Activated T-helper 17 cell treated with anti-CD3 and anti-CD28 coated beads, Interleukin-2, amount 50 U/mL, for 72 hours (primary cell): ENCODE results near the gene ZBTB46. TPM values are rescaled to one million over a fixed set of nuclear protein-coding genes. Genes with fewer than 3 reads are reported as not detected.
A peak's percentile ranks its signal among the peaks of the same experiment; 100 is the strongest.
"Not testable (repeated sequence)": the region's sequence is repeated elsewhere in the genome, so short reads cannot be mapped to it uniquely, and the experiment has no call there.

Source experiments
- ATAC-seq: fragments of 150-1000 bp; cut with Tn5 transposase; replicated peaks from 2 replicates; pipeline ENCODE4 v1.10.0; 2021; ENCODE audit warnings: mild to moderate bottlenecking, moderate library complexity
- H3K27ac Mint-ChIP-seq: one replicate; pipeline ENCODE4 v1.8.0; 2022; ENCODE audit warnings: mixed read lengths
- H3K27me3 Mint-ChIP-seq: one replicate; pipeline ENCODE4 v1.8.0; 2022; ENCODE audit warnings: mixed read lengths
- H3K36me3 Mint-ChIP-seq: one replicate; pipeline ENCODE4 v1.8.0; 2022; ENCODE audit warnings: low read depth, mild to moderate bottlenecking, mixed read lengths
- H3K4me1 Mint-ChIP-seq: one replicate; pipeline ENCODE4 v1.8.0; 2022; ENCODE audit warnings: mixed read lengths
- H3K4me3 Mint-ChIP-seq: one replicate; pipeline ENCODE4 v1.8.0; 2022; ENCODE audit warnings: mild to moderate bottlenecking, mixed read lengths
- H3K9me3 Mint-ChIP-seq: one replicate; pipeline ENCODE4 v1.8.0; 2022; ENCODE audit warnings: mixed read lengths
- total RNA-seq, 2 donors: library from RNA; stranded (reverse); gene quantifications; one replicate each; pipeline ENCODE4 v1.2.3, GENCODE V29; 2022

The ZBTB46 gene
- total RNA-seq, 2 donors from 2014 or later = 0.54 to 6.2 TPM

DNA sequence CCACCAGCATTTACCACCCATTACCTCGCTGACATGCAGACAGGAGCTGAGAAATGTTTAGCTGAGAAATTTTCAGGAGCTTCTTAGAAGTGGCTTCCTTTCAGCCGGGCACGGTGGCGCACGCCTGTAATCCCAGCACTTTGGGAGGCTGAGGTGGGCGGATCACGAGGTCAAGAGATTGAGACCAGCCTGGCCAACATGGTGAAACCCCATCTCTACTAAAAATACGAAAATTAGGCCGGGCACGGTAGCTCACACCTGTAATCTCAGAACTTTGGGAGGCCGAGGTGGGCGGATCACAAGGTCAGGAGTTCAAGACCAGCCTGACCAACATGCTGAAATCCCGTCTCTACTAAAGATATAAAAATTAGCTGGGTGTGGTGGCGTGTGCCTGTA lies 20.5 kb upstream of the ZBTB46 start:
- Mint-ChIP-seq H3K4me3 (peak overlapping the region; percentile 56), H3K27ac (peak overlapping the region; percentile 22)
- H3K9me3 Mint-ChIP-seq, H3K36me3 Mint-ChIP-seq, H3K4me1 Mint-ChIP-seq, H3K27me3 Mint-ChIP-seq: not testable (repeated sequence)
- ATAC-seq = peak; percentile 1

DNA sequence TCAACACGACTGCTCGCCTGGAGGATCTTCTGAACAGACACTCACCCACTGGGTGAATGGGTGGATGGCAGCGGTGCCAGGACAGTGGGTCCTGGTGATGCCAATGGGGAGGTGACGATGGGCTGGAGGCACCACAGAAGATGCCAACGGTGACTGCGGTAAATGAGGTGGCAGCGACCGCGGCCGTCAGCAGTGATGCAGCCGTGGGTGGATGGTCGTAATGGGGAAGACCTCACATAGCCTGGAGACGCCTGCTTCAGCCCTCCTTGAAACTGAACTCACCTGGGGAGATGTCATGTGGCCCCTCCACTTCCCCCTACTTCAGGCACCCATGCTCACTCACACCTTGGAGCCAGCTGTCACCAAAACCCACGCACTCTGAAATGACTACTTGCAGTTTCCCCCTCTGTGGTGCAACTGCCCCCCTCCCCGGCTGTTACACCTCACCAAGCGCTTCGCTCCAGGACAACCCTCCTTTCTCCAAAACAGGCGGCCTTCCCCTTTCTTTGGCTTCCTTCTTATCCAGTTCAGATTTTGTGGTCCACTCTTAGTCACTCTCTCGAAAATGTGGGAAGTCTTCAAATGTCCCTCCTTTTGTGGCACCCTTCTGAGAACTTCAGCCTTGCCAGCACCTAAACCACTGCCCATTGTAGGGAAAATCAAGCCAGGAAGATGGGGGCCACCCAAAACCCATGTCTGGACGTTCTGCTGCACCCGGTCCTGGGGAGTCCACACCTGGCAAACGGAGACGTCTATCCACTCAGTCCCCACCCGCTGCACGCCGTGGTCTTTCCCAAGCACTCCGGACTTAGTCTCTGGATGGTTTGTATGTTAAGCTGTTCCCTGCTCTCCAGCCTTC lies 19.9 kb upstream of the ZBTB46 start:
- Mint-ChIP-seq H3K27ac (peak overlapping the region; percentile 22), H3K4me1 (peaks cover 10% of the 10 kb centered on the region), H3K4me3 (peak overlapping the region; percentile 56)

DNA sequence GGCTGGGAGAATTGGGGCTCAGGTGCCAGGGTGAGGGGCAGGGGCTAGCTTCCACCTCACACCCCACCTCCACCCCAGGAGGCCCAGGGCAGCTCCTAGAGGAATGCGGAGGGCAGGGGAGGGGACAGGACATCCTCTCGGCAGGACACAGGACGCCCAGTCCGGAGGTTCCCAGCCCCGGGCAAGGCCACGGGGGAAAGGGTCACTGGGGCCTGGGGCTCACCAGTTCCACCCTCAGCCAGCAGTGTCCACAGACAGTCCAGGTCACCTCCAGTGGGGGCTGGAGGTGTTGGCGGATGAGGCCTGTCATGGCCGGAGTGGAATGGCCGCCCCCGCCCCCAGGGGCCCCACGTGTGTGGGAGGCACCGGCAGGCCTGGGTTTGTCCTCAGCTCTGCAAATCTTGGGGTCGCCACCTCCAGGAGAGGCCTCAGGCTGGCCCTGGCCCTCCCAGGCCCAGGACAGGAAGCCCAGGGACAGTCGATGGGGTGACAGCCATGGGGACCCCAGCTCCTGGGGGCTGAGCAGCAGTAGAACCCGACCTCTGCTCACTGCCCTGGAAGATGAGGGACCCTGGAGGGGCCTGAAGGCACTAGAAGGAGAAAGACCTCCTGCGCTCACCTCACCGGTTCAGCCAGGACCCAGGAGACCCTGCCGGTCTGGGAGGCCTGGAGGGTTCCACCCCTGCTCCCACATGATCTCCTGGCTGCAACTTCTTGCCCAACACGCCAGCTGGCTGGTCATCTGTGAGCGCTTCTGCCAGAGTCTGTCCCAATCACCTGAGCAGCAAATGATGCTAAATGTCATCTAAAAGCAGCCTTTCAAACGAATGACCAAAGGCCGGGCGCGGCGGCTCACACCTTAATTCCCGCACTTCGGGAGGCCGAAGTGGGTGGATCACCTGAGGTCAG lies 17.2 kb upstream of the ZBTB46 start:
- peaks cover 13% of the 10 kb centered on the region for H3K27me3 Mint-ChIP-seq
- ATAC-seq = no peak

More for the DNA sequence above, 19.9 kb upstream of the ZBTB46 start:
- ATAC-seq = peak; percentile 93
- Mint-ChIP-seq H3K36me3 (peaks cover 6% of the 10 kb centered on the region), H3K9me3 (no peaks in the 10 kb centered on the region), H3K27me3 (peaks cover 3% of the 10 kb centered on the region)

DNA sequence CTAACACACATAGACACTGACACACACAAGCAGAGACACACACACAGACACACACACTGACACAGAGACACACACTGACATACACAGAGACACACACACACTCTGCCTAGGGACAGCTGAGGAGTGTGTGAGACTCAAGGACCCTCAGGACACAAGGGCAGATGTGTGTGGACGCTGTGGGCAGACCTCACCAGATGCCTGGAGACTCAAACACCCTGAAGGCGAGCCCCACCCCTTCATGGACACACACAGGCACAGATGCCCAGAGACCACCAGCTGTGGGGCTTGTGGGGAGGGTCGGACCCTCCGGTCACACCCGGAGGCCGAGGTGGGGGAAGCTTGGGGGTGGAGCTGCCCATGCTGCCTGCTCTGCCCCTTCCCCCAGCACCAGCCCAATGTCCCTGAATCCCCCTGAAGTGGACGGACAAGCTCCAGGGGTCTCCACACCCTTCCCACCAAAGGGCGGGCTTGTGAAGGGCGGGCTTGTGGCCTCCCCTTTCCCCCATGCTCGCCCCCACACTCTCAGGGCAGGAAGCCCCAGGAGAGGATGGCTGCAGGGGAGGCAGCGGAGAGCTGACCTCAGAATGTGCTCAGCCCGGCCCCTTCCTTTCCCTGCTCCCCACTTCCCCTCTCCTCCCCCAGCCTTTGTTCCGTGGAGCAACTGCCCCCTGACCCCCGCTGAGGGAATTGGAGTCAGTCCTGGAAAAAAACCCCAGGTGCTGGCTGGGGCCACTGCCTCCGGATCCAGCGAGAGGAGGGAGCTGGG lies 16.4 kb upstream of the ZBTB46 start:
- ATAC-seq = no peak
- peaks cover 6% of the 10 kb centered on the region for H3K36me3 Mint-ChIP-seq
- H3K9me3 Mint-ChIP-seq = no peaks in the 10 kb centered on the region
- peaks cover 14% of the 10 kb centered on the region for H3K4me1 Mint-ChIP-seq
- H3K27ac Mint-ChIP-seq = no peak overlapping the region
- H3K27me3 Mint-ChIP-seq = peaks cover 16% of the 10 kb centered on the region
- no peak overlapping the region for H3K4me3 Mint-ChIP-seq

More for the DNA sequence above, 17.2 kb upstream of the ZBTB46 start:
- Mint-ChIP-seq H3K4me1 (peaks cover 14% of the 10 kb centered on the region), H3K36me3 (peaks cover 6% of the 10 kb centered on the region), H3K4me3 (no peak overlapping the region), H3K27ac (no peak overlapping the region), H3K9me3 (no peaks in the 10 kb centered on the region)

DNA sequence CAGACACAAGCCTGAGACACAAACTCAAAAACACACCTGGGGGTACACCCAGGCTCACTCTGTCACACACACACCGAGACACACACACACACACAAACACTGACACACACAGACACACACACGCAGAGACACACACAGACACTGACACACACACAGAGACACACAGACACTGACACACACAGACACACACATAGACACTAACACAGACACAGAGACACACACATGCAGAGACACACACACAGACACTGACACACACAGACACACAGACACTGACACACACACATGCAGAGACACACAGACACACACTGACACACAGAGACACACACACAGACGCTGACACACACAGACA lies 15.8 kb upstream of the ZBTB46 start:
- H3K27me3 Mint-ChIP-seq = peaks cover 21% of the 10 kb centered on the region
- no peak for ATAC-seq
- H3K27ac Mint-ChIP-seq = no peak overlapping the region
- no peaks in the 10 kb centered on the region for H3K9me3 Mint-ChIP-seq
- H3K36me3 Mint-ChIP-seq = peaks cover 6% of the 10 kb centered on the region
- H3K4me3 Mint-ChIP-seq = no peak overlapping the region
- H3K4me1 Mint-ChIP-seq = peaks cover 14% of the 10 kb centered on the region

DNA sequence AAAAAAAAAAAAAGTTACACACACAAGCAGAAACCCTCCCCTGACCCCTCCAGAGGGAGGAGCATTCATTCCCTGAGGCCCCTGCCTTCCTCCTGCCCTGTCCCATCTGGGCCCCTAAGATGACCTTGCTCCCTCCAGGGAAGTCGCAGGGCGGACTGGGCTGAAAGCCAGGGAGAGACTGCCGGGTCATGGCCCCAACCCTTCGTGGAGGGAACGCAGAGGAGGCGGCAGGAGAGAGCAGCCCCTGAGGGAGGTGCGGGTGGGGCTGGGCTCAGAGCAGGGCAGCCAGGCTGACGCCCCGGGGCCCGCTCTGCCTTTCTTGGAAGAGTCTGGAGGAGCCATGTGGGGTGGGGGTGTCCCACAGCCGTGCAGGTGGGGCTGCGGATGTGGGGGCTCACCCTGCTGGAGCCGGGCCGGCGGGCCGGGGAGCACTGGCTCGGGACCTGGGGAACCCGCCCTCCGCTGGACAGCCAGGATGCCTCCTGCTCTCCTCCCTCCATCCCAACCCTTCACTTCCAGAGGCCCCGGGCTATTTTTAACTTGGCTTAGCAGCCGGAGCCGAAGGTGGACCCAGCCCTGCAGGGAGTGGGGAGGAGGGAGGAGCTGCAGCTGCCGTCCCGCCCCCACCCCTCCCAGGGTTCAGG lies 15.2 kb upstream of the ZBTB46 start:
- H3K27ac Mint-ChIP-seq = no peak overlapping the region
- no peak for ATAC-seq
- H3K4me1 Mint-ChIP-seq = peaks cover 13% of the 10 kb centered on the region
- H3K9me3 Mint-ChIP-seq = no peaks in the 10 kb centered on the region
- peaks cover 6% of the 10 kb centered on the region for H3K36me3 Mint-ChIP-seq
- peaks cover 21% of the 10 kb centered on the region for H3K27me3 Mint-ChIP-seq
- no peak overlapping the region for H3K4me3 Mint-ChIP-seq

DNA sequence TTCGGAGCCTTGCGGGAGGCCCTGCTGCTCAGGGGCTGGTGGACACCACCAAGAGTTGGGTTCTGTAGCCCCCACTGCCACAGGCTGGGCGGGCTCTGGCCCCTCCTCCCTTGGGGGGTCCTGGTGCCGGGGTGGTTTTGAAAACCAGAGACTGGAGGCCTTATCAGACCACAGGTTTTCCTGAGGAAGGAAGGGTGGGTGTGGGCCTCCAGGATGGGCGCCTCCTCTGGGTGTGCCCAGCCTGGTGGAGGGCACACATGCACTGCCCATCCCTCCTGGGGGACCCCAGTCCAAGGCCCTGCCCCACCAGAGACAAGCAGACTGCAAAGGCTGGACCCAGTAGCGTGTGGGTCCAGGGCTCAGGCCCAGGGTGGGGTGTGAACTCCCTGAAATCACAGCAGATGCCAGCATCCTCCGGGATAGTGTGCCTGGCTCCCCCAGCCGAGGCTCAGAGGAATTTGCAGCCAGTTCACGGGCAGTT lies 13.5 kb upstream of the ZBTB46 start:
- Mint-ChIP-seq H3K27ac (no peak overlapping the region), H3K27me3 (peaks cover 24% of the 10 kb centered on the region), H3K36me3 (no peaks in the 10 kb centered on the region), H3K9me3 (no peaks in the 10 kb centered on the region), H3K4me1 (peaks cover 5% of the 10 kb centered on the region), H3K4me3 (no peak overlapping the region)
- ATAC-seq = no peak

DNA sequence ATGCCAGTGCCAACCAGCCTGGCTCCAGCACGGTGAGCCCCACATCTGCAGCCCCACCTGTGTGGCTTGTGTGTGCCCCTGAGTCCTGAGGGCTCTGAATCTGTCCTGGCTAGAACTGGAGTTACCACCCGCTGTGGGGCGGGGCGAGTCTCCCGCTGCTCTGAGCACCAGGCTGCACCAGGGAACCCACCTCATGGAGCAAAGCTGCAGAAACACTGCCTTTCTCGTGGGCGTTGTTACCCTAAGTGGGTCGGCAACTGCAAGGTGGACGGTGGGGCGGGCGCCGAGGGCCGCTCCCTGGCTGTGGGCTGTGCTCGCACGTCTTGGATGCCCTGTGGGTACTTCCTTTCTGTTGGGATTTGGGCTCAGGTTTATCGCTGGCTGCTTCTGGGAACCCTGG lies 12.7 kb upstream of the ZBTB46 start:
- Mint-ChIP-seq H3K9me3 (no peaks in the 10 kb centered on the region), H3K4me1 (peaks cover 5% of the 10 kb centered on the region), H3K36me3 (no peaks in the 10 kb centered on the region), H3K27me3 (peaks cover 24% of the 10 kb centered on the region), H3K27ac (no peak overlapping the region), H3K4me3 (peak overlapping the region; percentile 23)
- ATAC-seq = no peak

DNA sequence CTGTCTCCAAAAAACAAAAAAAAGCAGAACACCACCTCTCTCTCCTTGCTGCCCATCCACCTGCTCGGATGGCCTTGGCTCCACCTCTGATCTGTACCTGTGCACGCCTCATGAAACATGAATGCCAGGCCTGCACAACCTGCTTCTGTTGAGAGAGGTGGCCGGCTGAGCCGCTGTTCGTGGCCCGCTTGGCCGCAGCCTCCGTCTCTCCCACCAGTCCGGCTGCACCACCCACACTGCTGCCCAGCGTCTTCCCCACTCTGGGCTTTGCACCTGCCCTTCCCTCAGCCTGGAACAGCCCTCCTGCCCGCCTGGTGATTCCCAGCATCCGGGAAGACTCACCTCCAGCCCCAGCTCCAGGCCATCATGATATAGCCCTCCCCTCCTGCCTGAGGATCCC lies 12.2 kb upstream of the ZBTB46 start:
- Mint-ChIP-seq H3K4me1 (peaks cover 5% of the 10 kb centered on the region), H3K9me3 (no peaks in the 10 kb centered on the region), H3K27ac (no peak overlapping the region), H3K27me3 (peaks cover 24% of the 10 kb centered on the region), H3K4me3 (no peak overlapping the region), H3K36me3 (no peaks in the 10 kb centered on the region)
- ATAC-seq = no peak

DNA sequence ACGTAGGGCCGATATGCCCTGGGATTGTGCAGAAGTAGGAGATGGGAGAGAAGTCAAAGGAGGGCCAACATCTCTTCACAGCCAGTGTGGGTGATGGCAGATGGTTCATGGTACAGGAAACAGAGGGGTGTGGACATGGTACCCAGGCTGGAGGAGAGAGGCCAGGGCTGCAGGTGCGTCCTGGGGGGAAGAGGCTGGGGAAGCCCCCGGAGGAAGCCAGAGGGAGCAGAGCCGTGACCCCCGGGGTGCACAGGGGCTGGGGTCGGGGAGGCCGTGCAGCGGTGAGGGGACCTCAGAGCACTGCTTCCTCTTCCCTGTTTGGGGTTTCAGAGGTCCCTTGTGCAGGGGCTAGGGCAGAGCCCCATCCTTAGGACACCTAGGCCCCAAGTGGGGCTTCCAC lies 11.2 kb upstream of the ZBTB46 start:
- H3K27ac Mint-ChIP-seq = no peak overlapping the region
- no peaks in the 10 kb centered on the region for H3K9me3 Mint-ChIP-seq
- ATAC-seq = no peak

DNA sequence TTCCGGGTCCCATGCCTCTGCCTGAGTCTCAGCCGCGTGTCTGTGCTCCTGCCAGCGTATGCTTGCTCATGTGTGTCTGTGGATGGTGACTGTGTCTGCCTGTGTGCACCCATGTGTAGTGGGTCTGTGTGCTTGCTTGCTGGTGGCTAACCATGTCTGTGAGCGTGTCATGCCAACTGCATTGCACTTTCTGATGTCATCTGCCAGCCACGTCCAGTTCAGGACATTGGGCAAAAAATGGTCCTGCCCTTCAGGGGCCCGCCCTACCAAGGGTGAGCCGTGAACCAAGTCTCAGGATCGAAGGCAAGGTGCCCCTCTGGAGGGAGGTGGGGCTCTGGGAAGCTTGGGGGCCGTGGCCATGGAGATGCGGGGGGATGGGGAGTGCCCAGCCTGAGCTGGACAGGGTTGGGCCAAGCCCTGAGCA lies 9.4 kb upstream of the ZBTB46 start:
- Mint-ChIP-seq H3K4me1 (peaks cover 5% of the 10 kb centered on the region), H3K4me3 (no peak overlapping the region), H3K36me3 (no peaks in the 10 kb centered on the region), H3K27me3 (peaks cover 20% of the 10 kb centered on the region), H3K27ac (no peak overlapping the region), H3K9me3 (no peaks in the 10 kb centered on the region)
- no peak for ATAC-seq

More for the DNA sequence above, 11.2 kb upstream of the ZBTB46 start:
- H3K36me3 Mint-ChIP-seq = no peaks in the 10 kb centered on the region
- no peak overlapping the region for H3K4me3 Mint-ChIP-seq
- H3K27me3 Mint-ChIP-seq = peaks cover 24% of the 10 kb centered on the region
- H3K4me1 Mint-ChIP-seq = peaks cover 5% of the 10 kb centered on the region

DNA sequence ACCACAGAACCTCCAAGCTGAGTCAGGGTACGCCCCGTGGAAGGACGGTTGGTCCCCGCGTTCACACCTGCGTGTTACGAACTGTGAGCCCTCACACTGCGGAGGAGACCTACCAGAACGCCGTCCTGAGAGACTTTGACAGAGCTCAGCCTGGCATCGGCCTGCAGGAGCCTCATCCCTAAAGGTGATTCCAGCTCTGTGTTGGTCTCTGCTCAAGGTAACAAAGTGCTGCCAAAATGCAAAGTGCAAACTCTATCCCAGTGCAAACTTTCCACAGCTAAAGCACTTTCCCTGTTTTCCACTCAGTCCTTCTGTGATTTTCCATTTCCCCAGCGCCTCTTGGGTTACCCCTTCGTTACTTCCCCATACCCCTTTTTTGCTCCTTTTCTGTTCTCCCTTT lies 8.6 kb upstream of the ZBTB46 start:
- H3K4me3 Mint-ChIP-seq = no peak overlapping the region
- H3K27me3 Mint-ChIP-seq = peaks cover 20% of the 10 kb centered on the region
- no peaks in the 10 kb centered on the region for H3K36me3 Mint-ChIP-seq
- peaks cover 5% of the 10 kb centered on the region for H3K4me1 Mint-ChIP-seq
- H3K9me3 Mint-ChIP-seq = no peaks in the 10 kb centered on the region
- H3K27ac Mint-ChIP-seq = no peak overlapping the region
- ATAC-seq = no peak

DNA sequence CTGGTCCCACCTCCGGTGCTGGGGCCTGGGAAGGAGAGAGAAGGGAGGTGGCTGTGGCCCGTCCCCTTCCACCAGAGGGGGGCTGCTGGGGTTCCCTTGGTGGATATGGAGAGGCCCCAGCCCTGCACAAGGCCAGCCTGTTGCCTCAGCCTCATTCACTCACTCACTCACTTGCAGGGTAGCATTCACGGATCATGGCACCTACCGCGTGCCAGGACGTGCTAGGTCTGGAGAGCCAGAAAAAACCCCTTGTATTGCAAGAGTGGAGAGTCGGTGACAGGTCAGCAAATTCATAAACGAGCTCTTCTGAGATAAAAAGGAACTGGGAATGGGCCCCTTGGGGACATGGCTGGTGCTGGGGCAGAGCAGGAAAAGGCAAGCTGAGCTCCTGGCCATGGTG lies 6.4 kb upstream of the ZBTB46 start:
- H3K36me3 Mint-ChIP-seq = no peaks in the 10 kb centered on the region
- no peaks in the 10 kb centered on the region for H3K4me1 Mint-ChIP-seq
- ATAC-seq = no peak
- H3K9me3 Mint-ChIP-seq = no peaks in the 10 kb centered on the region
- H3K27me3 Mint-ChIP-seq = peaks cover 8% of the 10 kb centered on the region
- H3K27ac Mint-ChIP-seq = no peak overlapping the region
- H3K4me3 Mint-ChIP-seq = no peak overlapping the region
